Smooth muscle cell of the brain vasculature (primary cell): Measurements from ENCODE around the gene CD2BP2.

Experiments used
- DNase-seq: peaks from one replicate; pipeline ENCODE4 v3.0.0-alpha.2; 2012; ENCODE audit warnings: low read depth, low spot score

The CD2BP2 gene

GRCh38 chr16:30378236-30379157 is 23.4 kb upstream of the CD2BP2 start:
- DNase-seq, result peak; percentile 97

- DNase-seq, result peak; percentile 65
Measured at GRCh38 chr16:30377812-30378235, 22.7 kb upstream of the CD2BP2 start.

GRCh38 chr16:30377050-30377811 is 22.1 kb upstream of the CD2BP2 start:
- DNase-seq, result no peak

- no peak for DNase-seq
Measured at GRCh38 chr16:30376461-30376902, 21.4 kb upstream of the CD2BP2 start.

GRCh38 chr16:30375864-30376263 is 20.8 kb upstream of the CD2BP2 start:
- DNase-seq, result no peak

GRCh38 chr16:30374538-30374937 is 19.4 kb upstream of the CD2BP2 start, which contains the start of gene MYL11:
TSS of gene MYL11 (plus strand) at chr16:30374802. CDS start at chr16:30374858, 56 bp downstream.
- no peak for DNase-seq

- DNase-seq, result no peak
Measured at GRCh38 chr16:30372725-30373124, 17.6 kb upstream of the CD2BP2 start.

- no peak for DNase-seq
Measured at GRCh38 chr16:30372038-30372712, 17.1 kb upstream of the CD2BP2 start.

GRCh38 chr16:30371248-30371816 is 16.2 kb upstream of the CD2BP2 start:
- no peak for DNase-seq

- peak; percentile 99 for DNase-seq
Measured at GRCh38 chr16:30370456-30371247, 15.5 kb upstream of the CD2BP2 start, which contains the start of gene TBC1D10B. TSS of gene TBC1D10B (minus strand) at chr16:30370494. CDS start at chr16:30370183, 311 bp downstream.

- DNase-seq, result no peak
Measured at GRCh38 chr16:30369938-30370455, 14.9 kb upstream of the CD2BP2 start.

GRCh38 chr16:30369091-30369937 is 14.2 kb upstream of the CD2BP2 start:
- DNase-seq, result no peak

GRCh38 chr16:30368792-30369090 is 13.6 kb upstream of the CD2BP2 start:
- no peak for DNase-seq

GRCh38 chr16:30368122-30368791 is 13.1 kb upstream of the CD2BP2 start:
- no peak for DNase-seq

- DNase-seq, result no peak
Measured at GRCh38 chr16:30367349-30368009, 12.4 kb upstream of the CD2BP2 start.

- no peak for DNase-seq
Measured at GRCh38 chr16:30366511-30366910, 11.4 kb upstream of the CD2BP2 start.

GRCh38 chr16:30365200-30365599 is 10.1 kb upstream of the CD2BP2 start:
- DNase-seq, result no peak

GRCh38 chr16:30361180-30361579 is 6.1 kb upstream of the CD2BP2 start:
- no peak for DNase-seq

GRCh38 chr16:30359871-30360170 is 4.7 kb upstream of the CD2BP2 start:
- DNase-seq, result no peak
